ENCODE results near the gene GOLPH3L.
"Not testable (repeated sequence)": the region's sequence is repeated elsewhere in the genome, so short reads cannot be mapped to it uniquely, and the experiment has no call there.

GOLPH3L gene

GRCh38 chr1:150626150-150626549, 70.8 kb downstream of the GOLPH3L start:
- Histone ChIP-seq H3K9ac (ENCODE audit: low read depth, low read length, poor library complexity, severe bottlenecking) (no peak overlapping the region), H3K27me3 (ENCODE audit: insufficient read depth, low read length, poor library complexity, severe bottlenecking) (no peaks in the 10 kb centered on the region), H3K4me3 (ENCODE audit: low read length, poor library complexity, severe bottlenecking) (no peak overlapping the region), H3K4me2 (ENCODE audit: low read depth, low read length, poor library complexity, severe bottlenecking) (no peak overlapping the region), H2AFZ (ENCODE audit: low read length) (no peak overlapping the region), H3K36me3 (ENCODE audit: insufficient read depth, low read length) (peaks cover 42% of the 10 kb centered on the region; the same call in 1 of the 2 replicates), H4K20me1 (ENCODE audit: insufficient read depth, low read length, poor library complexity, severe bottlenecking) (peaks cover 26% of the 10 kb centered on the region), H3K9me3 (ENCODE audit: insufficient read depth, low read depth, low read length) (no peaks in the 10 kb centered on the region), H3K79me2 (ENCODE audit: insufficient read depth, low read length) (peaks cover 42% of the 10 kb centered on the region), H3F3A (ENCODE audit: low read depth) (0 out of 2 replicates have a peak, but pooled peaks cover 5% of the 10 kb centered on the region), H3K4me1 (ENCODE audit: insufficient read depth, low read length, poor library complexity, severe bottlenecking) (peaks cover 27% of the 10 kb centered on the region), H3K9me2 (replicated peaks; ENCODE audit: low read depth, low read length) (no peaks in the 10 kb centered on the region)
- no peak for TF ChIP-seq CTCF (conservative IDR thresholded peaks at IDR 0.05; ENCODE audit: low read length)
- TF ChIP-seq EZH2phosphoT487 (IDR thresholded peaks at IDR 0.05; ENCODE audit: borderline replicate concordance) = no peak

DNA sequence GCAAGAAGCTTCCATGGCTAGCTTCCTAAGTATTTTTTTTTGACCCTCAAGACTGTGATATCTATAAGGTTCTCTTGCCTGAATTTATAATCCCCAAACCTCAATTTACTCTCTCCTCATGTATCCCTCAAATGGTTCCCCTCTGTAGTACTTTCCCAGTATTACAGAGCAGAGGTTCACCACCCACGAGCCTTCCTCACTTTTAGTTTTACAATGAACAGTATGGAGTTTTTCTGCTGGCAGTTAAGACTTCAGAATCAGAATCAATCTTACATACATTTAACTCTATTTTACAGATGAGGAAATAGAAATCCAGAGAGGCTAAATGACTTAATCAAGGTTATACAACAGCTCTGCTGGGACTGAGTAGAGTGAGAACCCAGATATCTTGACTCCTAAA, 72.4 kb downstream of the GOLPH3L start:
- Histone ChIP-seq H3K36me3 (ENCODE audit: insufficient read depth, low read length) (peaks cover 51% of the 10 kb centered on the region; the same call in 1 of the 2 replicates), H3K79me2 (ENCODE audit: insufficient read depth, low read length) (peaks cover 35% of the 10 kb centered on the region), H4K20me1 (ENCODE audit: insufficient read depth, low read length, poor library complexity, severe bottlenecking) (peaks cover 26% of the 10 kb centered on the region), H3K4me1 (ENCODE audit: insufficient read depth, low read length, poor library complexity, severe bottlenecking) (peaks cover 19% of the 10 kb centered on the region)
- not testable (repeated sequence) for H3K9ac ChIP-seq (ENCODE audit: low read depth, low read length, poor library complexity, severe bottlenecking); H2AFZ ChIP-seq (ENCODE audit: low read length); H3F3A ChIP-seq (ENCODE audit: low read depth); H3K4me2 ChIP-seq (ENCODE audit: low read depth, low read length, poor library complexity, severe bottlenecking); H3K9me3 ChIP-seq (ENCODE audit: insufficient read depth, low read depth, low read length); H3K4me3 ChIP-seq (ENCODE audit: low read length, poor library complexity, severe bottlenecking); H3K27me3 ChIP-seq (ENCODE audit: insufficient read depth, low read length, poor library complexity, severe bottlenecking); H3K9me2 ChIP-seq (replicated peaks; ENCODE audit: low read depth, low read length)

DNA sequence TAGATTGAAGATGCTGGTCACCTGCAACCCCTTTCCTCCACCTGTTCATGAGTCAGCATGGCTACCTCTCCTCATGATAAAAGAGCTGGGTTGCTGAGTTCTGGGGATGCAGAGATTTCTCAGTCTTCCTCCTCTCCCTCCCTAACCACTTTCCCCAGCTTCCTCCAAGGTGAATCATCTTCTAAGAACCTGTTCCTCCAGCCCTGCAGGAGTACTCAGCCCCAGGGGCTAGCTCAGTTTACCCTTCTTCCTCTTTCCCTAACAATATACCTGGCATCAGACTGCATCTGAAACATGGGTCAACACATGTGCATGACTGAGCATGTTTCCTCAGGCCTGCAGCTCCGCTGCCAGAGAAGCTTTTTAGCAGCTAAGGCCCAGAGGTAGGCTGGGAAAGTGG, 72.8 kb downstream of the GOLPH3L start:
- H3K27me3 ChIP-seq (ENCODE audit: insufficient read depth, low read length, poor library complexity, severe bottlenecking); H3K9ac ChIP-seq (ENCODE audit: low read depth, low read length, poor library complexity, severe bottlenecking); H3K9me3 ChIP-seq (ENCODE audit: insufficient read depth, low read depth, low read length); H2AFZ ChIP-seq (ENCODE audit: low read length); H3K4me3 ChIP-seq (ENCODE audit: low read length, poor library complexity, severe bottlenecking); H3K4me2 ChIP-seq (ENCODE audit: low read depth, low read length, poor library complexity, severe bottlenecking); H3K9me2 ChIP-seq (replicated peaks; ENCODE audit: low read depth, low read length); H3F3A ChIP-seq (ENCODE audit: low read depth): not testable (repeated sequence)
- Histone ChIP-seq H3K79me2 (ENCODE audit: insufficient read depth, low read length) (peaks cover 35% of the 10 kb centered on the region), H4K20me1 (ENCODE audit: insufficient read depth, low read length, poor library complexity, severe bottlenecking) (peaks cover 26% of the 10 kb centered on the region), H3K36me3 (ENCODE audit: insufficient read depth, low read length) (peaks cover 55% of the 10 kb centered on the region; the same call in 1 of the 2 replicates), H3K4me1 (ENCODE audit: insufficient read depth, low read length, poor library complexity, severe bottlenecking) (peaks cover 19% of the 10 kb centered on the region)

GRCh38 chr1:150622303-150622975, 74.5 kb downstream of the GOLPH3L start:
- Histone ChIP-seq H3K4me3 (ENCODE audit: low read length, poor library complexity, severe bottlenecking) (no peak overlapping the region), H3K4me1 (ENCODE audit: insufficient read depth, low read length, poor library complexity, severe bottlenecking) (peaks cover 8% of the 10 kb centered on the region), H3F3A (ENCODE audit: low read depth) (0 out of 2 replicates have a peak, but pooled peaks cover 3% of the 10 kb centered on the region), H4K20me1 (ENCODE audit: insufficient read depth, low read length, poor library complexity, severe bottlenecking) (peaks cover 12% of the 10 kb centered on the region), H2AFZ (ENCODE audit: low read length) (no peak overlapping the region), H3K36me3 (ENCODE audit: insufficient read depth, low read length) (peaks cover 55% of the 10 kb centered on the region; the same call in 1 of the 2 replicates), H3K9ac (ENCODE audit: low read depth, low read length, poor library complexity, severe bottlenecking) (no peak overlapping the region), H3K27me3 (ENCODE audit: insufficient read depth, low read length, poor library complexity, severe bottlenecking) (no peaks in the 10 kb centered on the region), H3K9me2 (replicated peaks; ENCODE audit: low read depth, low read length) (no peaks in the 10 kb centered on the region), H3K9me3 (ENCODE audit: insufficient read depth, low read depth, low read length) (no peaks in the 10 kb centered on the region), H3K79me2 (ENCODE audit: insufficient read depth, low read length) (peaks cover 19% of the 10 kb centered on the region), H3K4me2 (ENCODE audit: low read depth, low read length, poor library complexity, severe bottlenecking) (no peak overlapping the region)
- TF ChIP-seq EZH2phosphoT487 (IDR thresholded peaks at IDR 0.05; ENCODE audit: borderline replicate concordance) (no peak), CTCF (conservative IDR thresholded peaks at IDR 0.05; ENCODE audit: low read length) (no peak)
